Astrocyte (in vitro differentiated cells and primary cell): ENCODE data around the gene SNAP47. TPM values are rescaled to one million over a fixed set of nuclear protein-coding genes. Genes with fewer than 3 reads are reported as not detected.

ENCODE experiments used
- DNase-seq: peaks from one replicate; pipeline ENCODE4 v3.0.0-alpha.2; 2010; ENCODE audit warnings: low read depth
- FAIRE-seq: peaks from 2 replicates; lab custom pipeline; 2011; peaks lifted over from hg19 to GRCh38; lab: Jason Lieb, UNC
- H2AFZ ChIP-seq: 2 replicates; pipeline ENCODE4 v1.6.0; 2012; ENCODE audit warnings: low read depth, low read length, inconsistent platforms
- H3K27ac ChIP-seq: 2 replicates; pipeline ENCODE4 v1.5.1; 2011; ENCODE audit warnings: low read depth, low read length, inconsistent platforms
- H3K27me3 ChIP-seq: 2 replicates; pipeline ENCODE4 v1.6.0; 2011; ENCODE audit warnings: low read length, inconsistent platforms; ENCODE audit not compliant: insufficient read depth
- H3K36me3 ChIP-seq: 2 replicates; pipeline ENCODE4 v1.5.1; 2011; ENCODE audit warnings: low read length, inconsistent platforms; ENCODE audit not compliant: insufficient read depth
- H3K4me1 ChIP-seq: 2 replicates; pipeline ENCODE4 v1.5.1; 2011; ENCODE audit warnings: low read length, inconsistent platforms; ENCODE audit not compliant: insufficient read depth
- H3K4me2 ChIP-seq: 2 replicates; pipeline ENCODE4 v1.6.0; 2012; ENCODE audit warnings: low read length, inconsistent platforms
- H3K4me3 ChIP-seq: 2 replicates; pipeline ENCODE4 v1.5.1; 2011; ENCODE audit warnings: low read depth, mild to moderate bottlenecking, low read length, inconsistent platforms; ENCODE audit not compliant: insufficient read depth
- H3K79me2 ChIP-seq: 2 replicates; pipeline ENCODE4 v1.6.0; 2012; ENCODE audit warnings: mild to moderate bottlenecking, low read length, inconsistent platforms; ENCODE audit not compliant: insufficient read depth
- H3K9ac ChIP-seq: 2 replicates; pipeline ENCODE4 v1.6.0; 2012; ENCODE audit warnings: mild to moderate bottlenecking, low read length, inconsistent platforms
- H3K9me3 ChIP-seq: 2 replicates; pipeline ENCODE4 v1.5.1; 2012; ENCODE audit warnings: low read depth, mild to moderate bottlenecking, low read length, inconsistent platforms; ENCODE audit not compliant: insufficient read depth
- H4K20me1 ChIP-seq: 2 replicates; pipeline ENCODE4 v1.6.0; 2012; ENCODE audit warnings: low read length, inconsistent platforms; ENCODE audit not compliant: insufficient read depth
- H3K27ac Mint-ChIP-seq: one replicate; pipeline ENCODE4 v1.8.0; 2021; ENCODE audit warnings: mild to moderate bottlenecking, mixed read lengths; ENCODE audit not compliant: unreplicated experiment
- H3K27me3 Mint-ChIP-seq: one replicate; pipeline ENCODE4 v1.8.0; 2021; ENCODE audit warnings: low read depth, mixed read lengths; ENCODE audit not compliant: unreplicated experiment
- H3K36me3 Mint-ChIP-seq: one replicate; pipeline ENCODE4 v1.8.0; 2021; ENCODE audit warnings: low read depth, mixed read lengths; ENCODE audit not compliant: unreplicated experiment
- H3K4me1 Mint-ChIP-seq: one replicate; pipeline ENCODE4 v1.8.0; 2021; ENCODE audit warnings: low read depth, mixed read lengths; ENCODE audit not compliant: unreplicated experiment
- H3K4me3 Mint-ChIP-seq: one replicate; pipeline ENCODE4 v1.8.0; 2021; ENCODE audit warnings: mild to moderate bottlenecking, moderate library complexity, mixed read lengths; ENCODE audit not compliant: unreplicated experiment
- H3K9me3 Mint-ChIP-seq: one replicate; pipeline ENCODE4 v1.8.0; 2021; ENCODE audit warnings: mild to moderate bottlenecking, mixed read lengths; ENCODE audit not compliant: unreplicated experiment
- EZH2 ChIP-seq: IDR thresholded peaks from 2 replicates; pipeline ENCODE4 v1.6.1; 2012; ENCODE audit warnings: mild to moderate bottlenecking, low read length, inconsistent platforms; ENCODE audit not compliant: insufficient read depth
- total RNA-seq: library from RNA; stranded (reverse); gene quantifications from 2 replicates; pipeline ENCODE4 v1.2.1, GENCODE V29; 2021
- TF ChIP-seq, protein P1 (sequence below): IDR thresholded peaks from 2 replicates; pipeline ENCODE4 v1.5.1; 2011; ENCODE audit warnings: low read depth, mild to moderate bottlenecking, inconsistent platforms, low read length, moderate library complexity; ENCODE audit not compliant: insufficient read depth

The SNAP47 gene
- total RNA-seq, 1 donor from 2014 or later = 31.9 TPM

- DNase-seq (no peak), FAIRE-seq (no peak)
- Mint-ChIP-seq H3K36me3 (no peaks in the 10 kb centered on the region), H3K27me3 (peaks cover 14% of the 10 kb centered on the region), H3K4me3 (no peak overlapping the region), H3K9me3 (no peaks in the 10 kb centered on the region), H3K4me1 (peaks cover 4% of the 10 kb centered on the region), H3K27ac (no peak overlapping the region)
- TF ChIP-seq, protein P1, sequence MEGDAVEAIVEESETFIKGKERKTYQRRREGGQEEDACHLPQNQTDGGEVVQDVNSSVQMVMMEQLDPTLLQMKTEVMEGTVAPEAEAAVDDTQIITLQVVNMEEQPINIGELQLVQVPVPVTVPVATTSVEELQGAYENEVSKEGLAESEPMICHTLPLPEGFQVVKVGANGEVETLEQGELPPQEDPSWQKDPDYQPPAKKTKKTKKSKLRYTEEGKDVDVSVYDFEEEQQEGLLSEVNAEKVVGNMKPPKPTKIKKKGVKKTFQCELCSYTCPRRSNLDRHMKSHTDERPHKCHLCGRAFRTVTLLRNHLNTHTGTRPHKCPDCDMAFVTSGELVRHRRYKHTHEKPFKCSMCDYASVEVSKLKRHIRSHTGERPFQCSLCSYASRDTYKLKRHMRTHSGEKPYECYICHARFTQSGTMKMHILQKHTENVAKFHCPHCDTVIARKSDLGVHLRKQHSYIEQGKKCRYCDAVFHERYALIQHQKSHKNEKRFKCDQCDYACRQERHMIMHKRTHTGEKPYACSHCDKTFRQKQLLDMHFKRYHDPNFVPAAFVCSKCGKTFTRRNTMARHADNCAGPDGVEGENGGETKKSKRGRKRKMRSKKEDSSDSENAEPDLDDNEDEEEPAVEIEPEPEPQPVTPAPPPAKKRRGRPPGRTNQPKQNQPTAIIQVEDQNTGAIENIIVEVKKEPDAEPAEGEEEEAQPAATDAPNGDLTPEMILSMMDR = no peak
- TF ChIP-seq EZH2 = no peak
- Histone ChIP-seq H3K36me3 (no peaks in the 10 kb centered on the region), H3K27me3 (no peaks in the 10 kb centered on the region), H3K4me3 (no peak overlapping the region), H3K9me3 (no peaks in the 10 kb centered on the region), H3K9ac (no peak overlapping the region), H3K4me1 (peaks cover 35% of the 10 kb centered on the region), H4K20me1 (no peaks in the 10 kb centered on the region), H3K27ac (no peak overlapping the region), H2AFZ (no peak overlapping the region), H3K4me2 (no peak overlapping the region), H3K79me2 (no peaks in the 10 kb centered on the region)
These were observed 56.3 kb downstream of the SNAP47 start for GRCh38 chr1:227791425-227792143.

DNA sequence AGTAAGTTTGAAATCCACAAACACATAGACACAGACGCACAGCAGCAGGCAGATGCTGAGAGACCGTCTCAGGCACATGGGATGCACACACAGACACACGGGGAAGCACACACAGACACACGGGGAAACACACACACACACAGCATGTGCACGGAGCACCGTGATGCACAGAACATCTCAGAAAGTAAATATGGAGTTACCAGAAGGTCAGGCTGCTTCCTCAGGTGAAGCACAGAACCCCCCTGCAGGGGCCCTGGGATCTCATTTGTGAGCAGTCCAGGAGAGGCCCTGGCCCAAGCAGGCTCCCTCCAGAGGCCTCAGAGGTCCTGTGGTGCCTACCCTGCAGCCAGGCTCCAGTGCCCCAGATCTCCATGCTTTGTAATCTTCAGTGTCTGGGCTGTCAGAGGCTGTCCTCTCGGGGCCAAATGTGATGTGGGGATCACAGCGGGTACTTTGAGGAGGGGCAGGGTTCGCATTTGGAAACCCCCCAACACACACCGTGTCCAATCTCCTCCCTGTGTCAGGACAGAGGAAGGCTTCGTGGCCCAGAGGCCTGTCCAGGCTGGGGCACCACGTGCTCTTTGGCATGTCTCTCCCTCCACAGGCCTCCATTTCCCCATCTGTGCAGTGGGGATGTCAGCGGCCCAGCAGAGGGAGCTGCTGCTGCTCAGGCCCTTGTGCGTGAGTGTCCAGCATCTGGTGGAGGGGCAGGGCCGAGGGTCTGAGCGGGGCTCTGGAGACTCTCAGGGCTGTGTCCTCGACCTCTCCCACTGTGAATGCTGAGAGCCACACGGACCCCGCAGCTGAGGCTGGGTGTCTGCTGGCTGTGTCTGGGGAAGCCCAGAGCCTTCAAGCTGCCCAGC is 57.2 kb downstream of the SNAP47 start:
- Histone ChIP-seq H3K4me2 (no peak overlapping the region), H3K36me3 (no peaks in the 10 kb centered on the region), H4K20me1 (no peaks in the 10 kb centered on the region), H3K79me2 (no peaks in the 10 kb centered on the region), H3K27me3 (no peaks in the 10 kb centered on the region), H3K4me1 (peaks cover 29% of the 10 kb centered on the region), H3K4me3 (no peak overlapping the region), H2AFZ (no peak overlapping the region), H3K9ac (no peak overlapping the region), H3K27ac (no peak overlapping the region), H3K9me3 (no peaks in the 10 kb centered on the region)
- Mint-ChIP-seq H3K27me3 (peaks cover 16% of the 10 kb centered on the region), H3K9me3 (no peaks in the 10 kb centered on the region), H3K27ac (no peak overlapping the region), H3K4me3 (no peak overlapping the region), H3K4me1 (peaks cover 4% of the 10 kb centered on the region), H3K36me3 (no peaks in the 10 kb centered on the region)
- FAIRE-seq (no peak), DNase-seq (no peak)
- TF ChIP-seq, protein P1 = no peak
- TF ChIP-seq EZH2 = no peak
